Stimulated activated CD4-positive, alpha-beta T cell treated with anti-CD3 and anti-CD28 coated beads, Interleukin-15, amount 100 ng/mL, for 1 hour (primary cell): Measurements from ENCODE around the gene LRRC56.

Experiments used
- DNase-seq, 2 donors: peaks; one replicate each; pipeline ENCODE4 v3.0.0-alpha.2; 2020; ENCODE audit warnings: low read depth in 1 of 2, low spot score in 1 of 2

Gene LRRC56

DNA sequence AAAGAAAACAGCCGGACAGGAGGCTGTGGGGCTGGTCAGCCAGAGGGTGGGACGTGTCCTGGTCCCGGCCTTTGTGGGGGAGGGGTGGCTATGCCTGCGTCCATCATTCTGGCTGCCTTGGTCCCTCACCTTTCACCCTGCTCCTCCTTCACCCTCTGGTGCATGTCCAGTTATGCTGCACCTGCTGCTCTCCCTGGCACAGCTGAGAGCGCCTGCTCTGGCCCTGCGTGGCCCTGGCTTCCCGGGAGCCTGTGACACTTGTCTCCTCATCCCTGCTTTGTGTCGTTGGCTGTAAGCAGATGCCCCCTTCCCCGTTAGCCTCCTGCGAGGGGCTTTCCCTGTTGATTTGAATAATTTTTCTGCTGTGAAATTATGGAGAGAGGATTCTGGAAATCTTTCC is 55.6 kb downstream of the LRRC56 start:
- no peak for DNase-seq

DNA sequence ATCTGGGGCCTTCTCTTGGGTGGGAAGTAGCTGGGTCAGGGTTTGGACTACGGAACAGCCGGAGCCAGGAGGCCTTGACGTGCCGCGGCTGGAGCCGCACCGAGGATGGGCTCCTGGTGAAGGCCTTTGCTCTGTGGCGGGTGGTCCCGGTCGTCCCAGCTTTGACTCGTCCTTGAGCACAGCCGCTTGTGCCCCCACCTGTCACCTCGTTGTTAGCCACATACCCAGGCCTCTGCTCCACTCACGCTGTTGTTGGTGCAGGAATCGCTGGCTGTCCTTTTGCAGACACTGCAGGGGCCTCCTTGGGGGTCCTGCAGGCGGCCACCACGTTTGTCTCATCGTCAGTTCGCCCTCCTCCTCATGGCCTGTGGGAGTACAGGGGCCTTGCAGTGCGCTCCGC is 56.0 kb downstream of the LRRC56 start:
- no peak for DNase-seq

DNA sequence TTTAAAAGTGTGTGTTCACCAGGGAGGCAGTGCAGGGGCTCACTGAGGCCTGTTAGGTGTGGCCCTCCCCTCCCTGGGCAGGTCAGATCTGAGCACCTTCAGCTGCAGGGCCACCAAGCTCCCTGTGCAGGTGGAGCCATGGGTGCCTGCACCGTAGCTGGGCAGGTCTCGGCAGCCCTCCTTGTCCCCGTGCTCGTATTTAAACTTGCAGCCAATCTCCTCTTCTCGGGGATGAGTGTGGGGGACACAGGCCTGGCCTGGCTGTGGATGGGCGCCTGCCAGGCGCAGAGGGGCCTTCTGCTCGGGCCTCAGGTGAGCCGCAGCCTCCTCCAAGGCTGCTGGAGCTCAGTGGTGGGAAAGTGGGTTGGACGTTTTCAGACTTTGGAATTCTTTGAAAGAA is 58.1 kb downstream of the LRRC56 start:
- DNase-seq: no peak

DNA sequence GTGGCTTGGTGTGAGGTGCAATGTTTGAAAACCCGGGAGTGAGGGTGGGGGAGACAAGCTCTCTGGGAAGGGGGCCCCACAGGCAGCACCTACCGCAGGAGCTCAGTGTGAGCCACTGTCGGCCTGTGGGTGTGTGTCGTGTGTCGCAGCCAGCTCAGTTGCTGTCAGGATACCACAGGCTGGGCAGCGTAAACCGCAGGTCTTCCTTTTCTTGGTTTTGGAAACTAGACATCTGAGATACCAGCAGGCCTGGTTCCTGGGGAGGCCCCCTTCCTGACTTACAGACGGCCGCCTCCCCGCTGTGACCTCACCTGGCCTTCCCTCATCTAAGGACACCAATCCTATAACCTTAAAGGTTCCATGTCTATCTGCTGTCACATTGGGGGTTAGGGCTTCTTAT is 59.0 kb downstream of the LRRC56 start:
- DNase-seq: no peak

DNA sequence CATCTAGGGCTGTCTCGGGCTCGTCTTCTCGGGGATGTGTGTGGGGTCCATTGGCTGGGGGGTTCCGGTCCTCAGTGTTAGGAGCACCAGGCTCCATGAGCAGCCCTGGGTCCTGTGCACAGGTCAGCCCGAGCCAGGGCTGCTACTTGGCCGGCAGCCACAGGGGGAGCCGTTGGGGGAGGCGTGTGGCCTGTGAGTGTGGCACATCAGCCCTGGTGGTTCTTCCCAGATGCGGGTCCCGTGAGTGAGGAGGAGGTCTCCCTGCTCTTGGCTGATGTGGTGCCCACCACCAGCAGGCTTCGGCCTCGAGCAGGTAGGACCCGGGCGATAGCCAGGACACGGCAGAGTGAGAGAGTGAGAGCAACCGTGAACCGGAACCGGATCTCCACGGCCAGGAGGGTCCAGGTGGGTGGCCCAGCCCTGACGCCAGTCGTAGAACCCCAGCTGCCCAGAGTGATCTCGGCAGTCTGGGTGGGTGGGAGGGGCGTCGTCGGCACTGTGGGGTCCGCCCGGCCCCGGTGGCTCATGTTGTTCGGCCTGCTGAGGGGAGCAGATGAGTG is 59.9 kb downstream of the LRRC56 start:
- no peak for DNase-seq

DNA sequence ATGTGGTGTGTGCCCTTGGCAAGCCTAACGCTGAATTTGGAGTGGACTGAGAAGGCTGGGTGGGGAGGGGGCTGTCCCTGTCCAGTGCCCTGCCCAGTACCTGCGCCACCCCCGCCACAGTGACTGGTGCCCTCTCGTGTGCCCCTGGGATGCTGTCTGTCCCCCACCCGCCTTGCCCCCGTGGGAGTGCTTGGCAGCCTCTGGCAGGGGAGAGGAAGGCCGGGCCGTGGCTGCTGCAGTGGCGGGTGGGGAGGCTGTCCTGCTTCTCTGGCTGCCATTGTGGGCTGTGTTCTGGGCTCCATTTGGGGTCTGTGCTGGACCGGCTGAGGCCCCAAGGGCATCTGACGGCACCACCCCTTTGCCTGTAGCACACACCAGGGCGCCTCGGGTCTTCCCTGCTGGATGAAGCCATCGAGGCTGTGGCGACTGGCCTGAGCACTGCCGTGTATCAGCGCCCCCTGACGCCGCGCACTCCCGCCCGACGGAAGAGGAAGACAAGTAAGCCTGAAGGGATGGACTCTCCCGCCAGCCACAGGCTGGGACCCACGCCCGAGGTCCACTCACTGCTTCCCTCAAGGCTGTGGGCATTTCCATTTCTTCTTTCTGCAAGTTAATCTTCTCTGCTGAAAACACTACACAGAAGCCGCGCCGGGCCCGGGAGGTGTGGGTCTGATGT is 60.8 kb downstream of the LRRC56 start:
- no peak for DNase-seq

DNA sequence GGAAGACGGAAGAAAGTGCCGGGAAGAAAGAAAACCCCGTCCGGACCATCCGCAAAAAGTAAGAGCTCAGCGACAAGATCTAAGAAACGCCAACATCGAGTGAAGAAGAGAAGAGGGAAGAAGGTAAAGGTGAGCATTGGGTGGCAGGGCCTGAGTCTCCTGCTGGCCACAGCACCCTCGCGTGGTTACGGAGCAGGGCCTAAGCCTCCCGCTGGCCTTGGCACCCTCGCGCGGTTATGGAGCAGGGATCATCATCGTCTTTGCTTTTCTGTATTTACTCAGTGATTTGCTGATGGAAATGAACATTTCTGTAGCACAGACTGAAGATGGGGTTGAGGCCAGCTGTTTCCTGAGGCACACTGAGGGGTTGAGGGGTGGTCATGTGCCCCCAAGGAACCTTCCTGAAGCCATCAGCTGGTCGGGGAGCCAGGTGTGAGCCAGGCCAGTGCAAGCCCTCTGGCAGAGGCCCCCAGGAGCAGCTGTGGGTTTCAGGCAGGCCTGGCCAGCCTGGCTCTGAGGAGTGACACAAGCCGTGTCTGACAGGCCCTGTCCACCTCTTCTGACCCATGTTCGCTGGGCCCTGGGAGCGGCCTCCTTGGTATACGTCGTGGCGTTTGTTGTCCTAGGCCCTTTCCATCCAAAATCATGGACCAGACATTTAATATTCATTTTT is 64.4 kb downstream of the LRRC56 start:
- no peak for DNase-seq

DNA sequence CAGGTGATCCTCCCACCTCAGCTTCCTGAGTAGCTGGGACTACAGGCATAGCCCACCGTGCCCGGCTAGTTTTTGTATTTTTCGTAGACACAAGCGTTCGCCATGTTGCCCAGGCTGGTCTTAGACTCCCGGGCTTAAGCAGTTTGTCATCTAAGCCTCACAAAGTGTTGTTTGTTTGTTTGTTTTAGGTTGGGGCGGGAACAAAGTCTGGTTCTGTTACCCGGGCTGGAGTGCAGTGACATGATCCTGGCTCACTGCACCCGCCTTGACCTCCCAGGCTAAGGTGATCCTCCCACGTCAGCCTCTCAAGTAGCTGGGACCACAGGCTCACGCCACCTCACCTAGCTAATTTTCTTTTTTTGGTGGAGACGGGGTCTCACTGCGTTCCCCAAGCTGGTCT is 65.8 kb downstream of the LRRC56 start:
- no peak for DNase-seq
